H1 (cell line): ENCODE results near the gene PDZRN4. TPM values are rescaled to one million over a fixed set of nuclear protein-coding genes. Genes with fewer than 3 reads are reported as not detected.

Experiments used
- CTCF ChIA-PET: fragments of 300-600 bp; sonication (Branson Sonifier 250); formaldehyde crosslinking; loops from one replicate; lab custom pipeline; 2021; ENCODE audit not compliant: partially characterized antibody; lab: Charles Lee
- POLR2A ChIA-PET: fragments of 300-600 bp; sonication (Branson Sonifier 250); formaldehyde crosslinking; loops from one replicate; lab custom pipeline; 2021; ENCODE audit warnings: inconsistent platforms; ENCODE audit not compliant: partially characterized antibody; lab: Charles Lee
- DNase-seq, 2 experiments: peaks; one replicate each; pipeline versions ENCODE4 v3.0.0 to v3.0.0-alpha.2; 2010 to 2022; ENCODE audit warnings: low spot score in 2 of 2, low read depth in 1 of 2, mixed read lengths in 1 of 2
- FAIRE-seq: peaks from 2 replicates; lab custom pipeline; 2011; peaks lifted over from hg19 to GRCh38; lab: Jason Lieb, UNC
- H2AFZ ChIP-seq: 2 replicates; pipeline ENCODE4 v1.8.1; 2012; ENCODE audit warnings: low read length, inconsistent platforms
- H2AK5ac ChIP-seq: 2 replicates; pipeline ENCODE4 v1.6.1; 2013; ENCODE audit warnings: low read depth, low read length
- H2BK120ac ChIP-seq: replicated peaks from 2 replicates; pipeline ENCODE3; 2013; ENCODE audit warnings: low read depth, low read length, inconsistent platforms
- H2BK12ac ChIP-seq: 2 replicates; pipeline ENCODE4 v1.6.1; 2013; ENCODE audit warnings: low read depth, low read length
- H2BK15ac ChIP-seq: 2 replicates; pipeline ENCODE4 v1.6.1; 2013; ENCODE audit warnings: low read length
- H2BK20ac ChIP-seq: 2 replicates; pipeline ENCODE4 v1.6.1; 2013; ENCODE audit warnings: low read length
- H2BK5ac ChIP-seq: 2 replicates; pipeline ENCODE4 v1.6.1; 2013; ENCODE audit warnings: low read depth, low read length
- H3K14ac ChIP-seq: 2 replicates; pipeline ENCODE4 v1.6.1; 2013; ENCODE audit warnings: inconsistent platforms; ENCODE audit not compliant: insufficient read length
- H3K18ac ChIP-seq: 2 replicates; pipeline ENCODE4 v1.6.1; 2013; ENCODE audit warnings: low read length; ENCODE audit errors: extremely low read depth
- H3K23ac ChIP-seq: 2 replicates; pipeline ENCODE4 v1.6.1; 2013; ENCODE audit warnings: inconsistent platforms; ENCODE audit not compliant: insufficient read length
- H3K23me2 ChIP-seq: 2 replicates; pipeline ENCODE4 v1.6.1; 2013; ENCODE audit warnings: low read depth, low read length
- H3K27ac ChIP-seq: 2 replicates; pipeline ENCODE4 v1.6.1; 2011; ENCODE audit warnings: low read depth, low read length, inconsistent platforms
- H3K27me3 ChIP-seq, 4 experiments: replicated peaks in 1 of 4; 1 replicate in 1 of 4; 2 replicates in 3 of 4; pipeline versions ENCODE4 v1.6.1 to v1.8.1; 2011 to 2013; ENCODE audit warnings: low read length in 3 of 4, mild to moderate bottlenecking in 3 of 4, inconsistent platforms in 2 of 4, mixed read lengths in 2 of 4, moderate library complexity in 1 of 4; ENCODE audit not compliant: control insufficient read depth in 3 of 4, insufficient read depth in 3 of 4; ENCODE audit errors: extremely low read depth in 1 of 4
- H3K36me3 ChIP-seq, 4 experiments: 2 replicates each; pipeline versions ENCODE4 v1.6.1 to v1.8.1; 2011 to 2013; ENCODE audit warnings: mild to moderate bottlenecking in 4 of 4, low read length in 3 of 4, moderate library complexity in 2 of 4, control low read depth in 1 of 4, inconsistent platforms in 1 of 4; ENCODE audit not compliant: insufficient read depth in 4 of 4, control insufficient read depth in 2 of 4
- H3K4ac ChIP-seq: replicated peaks from 2 replicates; pipeline ENCODE3; 2013; ENCODE audit warnings: low read length, low read depth, mixed read lengths, inconsistent platforms; ENCODE audit not compliant: insufficient read length
- H3K4me1 ChIP-seq, 4 experiments: replicated peaks in 1 of 4; 1 replicate in 1 of 4; 2 replicates in 3 of 4; pipeline versions ENCODE4 v1.6.1 to v1.8.1; 2011 to 2013; ENCODE audit warnings: low read length in 3 of 4, inconsistent platforms in 2 of 4, mixed read lengths in 1 of 4; ENCODE audit not compliant: insufficient read depth in 4 of 4, control insufficient read depth in 3 of 4
- H3K4me2 ChIP-seq, 2 experiments: 2 replicates each; pipeline versions ENCODE4 v1.6.1 to v1.8.1; 2011 to 2013; ENCODE audit warnings: low read depth in 2 of 2, low read length in 2 of 2, control low read depth in 1 of 2, inconsistent platforms in 1 of 2, mild to moderate bottlenecking in 1 of 2; ENCODE audit not compliant: insufficient read depth in 1 of 2
- H3K4me3 ChIP-seq, 4 experiments: fragments of 200-600, 300-600 bp in 1 of 4; sonication (generic), shearing (Covaris generic), sonication (Bioruptor Twin) in 1 of 4; 2 replicates each; pipeline versions ENCODE4 v1.5.1 to v1.8.1; 2011 to 2016; ENCODE audit warnings: low read length in 4 of 4, low read depth in 3 of 4, control low read depth in 2 of 4, inconsistent platforms in 2 of 4, mild to moderate bottlenecking in 2 of 4, mixed read lengths in 1 of 4, moderate library complexity in 1 of 4; ENCODE audit not compliant: insufficient read depth in 2 of 4; ENCODE audit errors: extremely low read depth in 1 of 4
- H3K56ac ChIP-seq: replicated peaks from 2 replicates; pipeline ENCODE3; 2013; ENCODE audit warnings: low read depth, mild to moderate bottlenecking, mixed read lengths, low read length, inconsistent platforms; ENCODE audit not compliant: insufficient read length
- H3K79me1 ChIP-seq: 2 replicates; pipeline ENCODE4 v1.6.1; 2013; ENCODE audit warnings: low read depth, low read length, control low read depth
- H3K79me2 ChIP-seq, 2 experiments: 2 replicates each; pipeline versions ENCODE4 v1.6.1 to v1.8.1; 2012 to 2013; ENCODE audit warnings: low read length in 2 of 2, mild to moderate bottlenecking in 2 of 2, inconsistent platforms in 1 of 2; ENCODE audit not compliant: insufficient read depth in 2 of 2, control insufficient read depth in 1 of 2
- H3K9ac ChIP-seq, 4 experiments: replicated peaks in 1 of 4; 1 replicate in 1 of 4; 2 replicates in 3 of 4; pipeline versions ENCODE4 v1.6.1 to v1.8.1; 2011 to 2013; ENCODE audit warnings: low read depth in 3 of 4, low read length in 3 of 4, control low read depth in 2 of 4, mild to moderate bottlenecking in 2 of 4, moderate library complexity in 2 of 4, inconsistent platforms in 1 of 4; ENCODE audit errors: extremely low read depth in 1 of 4
- H3K9me3 ChIP-seq, 2 experiments: 2 replicates each; pipeline versions ENCODE4 v1.6.1 to v1.8.1; 2012 to 2013; ENCODE audit warnings: mild to moderate bottlenecking in 2 of 2, moderate library complexity in 2 of 2, control low read depth in 1 of 2, inconsistent platforms in 1 of 2, low read depth in 1 of 2, low read length in 1 of 2, mixed read lengths in 1 of 2; ENCODE audit not compliant: insufficient read depth in 2 of 2
- H4K20me1 ChIP-seq, 2 experiments: replicated peaks in 1 of 2; 2 replicates each; pipeline versions ENCODE3 to v1.8.1; 2011 to 2013; ENCODE audit warnings: inconsistent platforms in 2 of 2, low read length in 2 of 2, mild to moderate bottlenecking in 1 of 2; ENCODE audit not compliant: insufficient read depth in 2 of 2, control insufficient read depth in 1 of 2
- H4K5ac ChIP-seq: 2 replicates; pipeline ENCODE4 v1.6.1; 2013; ENCODE audit warnings: low read length, low read depth, mixed read lengths, inconsistent platforms; ENCODE audit not compliant: insufficient read length
- H4K8ac ChIP-seq: 2 replicates; pipeline ENCODE4 v1.8.0; 2013; ENCODE audit warnings: mild to moderate bottlenecking, moderate library complexity, low read length, inconsistent platforms; ENCODE audit not compliant: insufficient read depth; ENCODE audit errors: extremely low read depth
- H4K91ac ChIP-seq: replicated peaks from 2 replicates; pipeline ENCODE3; 2013; ENCODE audit warnings: low read length, mixed read lengths, inconsistent platforms; ENCODE audit not compliant: insufficient read length
- BRCA1 ChIP-seq: IDR thresholded peaks from 2 replicates; pipeline ENCODE4 v1.6.1; 2012; ENCODE audit warnings: low read depth, low read length, improper control_type of control experiment
- WGBS, 2 experiments: shearing (Covaris generic) in 1 of 2; methylation state at CpG; one replicate each; pipeline versions ENCODE4 v1.1.6 to v1.1.7; 2013 to 2015; ENCODE audit warnings: low lambda C conversion rate in 2 of 2, mixed read lengths in 2 of 2, inconsistent platforms in 1 of 2, low coverage in 1 of 2, missing lambda C conversion rate in 1 of 2; ENCODE audit not compliant: insufficient replicate concordance in 2 of 2, insufficient coverage in 1 of 2, insufficient read length in 1 of 2; ENCODE audit errors: extremely low coverage in 1 of 2, missing lambda C conversion rate in 1 of 2; 5-methylcytosine and 5-hydroxymethylcytosine counted together
- polyA plus RNA-seq, 7 experiments: library from polyadenylated mRNA; depleted of rRNA in 3 of 7; stranded (reverse) in 5 of 7; unstranded in 2 of 7; fragments of >200 nt in 5 of 7; fragments of 200-250 nt in 2 of 7; gene quantifications; 1 replicate in 5 of 7; 2 replicates in 1 of 7; 4 replicates in 1 of 7; pipeline versions ENCODE4 v1.2.1 to v1.2.3, GENCODE V29; 2011 to 2013; ENCODE audit warnings: missing spikeins in 2 of 7, mixed read lengths in 2 of 7
- total RNA-seq: library from RNA; stranded (reverse); fragmentation: NEBNext Ultra II Directional; extraction: Animal tissue kit (Norgen Biotek cat#: 25700); gene quantifications from 2 replicates; pipeline ENCODE4 v1.2.1, GENCODE V29; 2021

The PDZRN4 gene
- total and polyA plus RNA-seq, 2 of the 8 experiments (the other 6 are each of a cell fraction or from before 2014, with no cell fraction given), result not detected

GRCh38 chr12:41566703-41567102 lies 378.6 kb downstream of the PDZRN4 start:
- DNase-seq (no peak), FAIRE-seq (no peak)
- no peak overlapping the region for H4K91ac ChIP-seq
- H4K20me1 ChIP-seq, result no peaks in the 10 kb centered on the region
- H2BK12ac ChIP-seq, result no peak overlapping the region
- no peak overlapping the region for H3K14ac ChIP-seq
- ChIA-PET POLR2A (no interaction called here), CTCF (interaction anchor here (1.2 kb wide), 1 partner anchor 9 kb away, joined by 6 read pairs; no protein-coding TSS in a partner anchor)
- H3K18ac ChIP-seq, result no peak overlapping the region
- H2BK20ac ChIP-seq, result no peak overlapping the region
- H2AFZ ChIP-seq, result no peak overlapping the region
- no peaks in the 10 kb centered on the region for H3K27me3 ChIP-seq
- no peak overlapping the region for H3K23ac ChIP-seq
- no peak overlapping the region for H2BK120ac ChIP-seq
- H3K9ac ChIP-seq, result no peak overlapping the region
- H3K4me1 ChIP-seq, result no peaks in the 10 kb centered on the region
- no peak overlapping the region for H4K8ac ChIP-seq
- H3K56ac ChIP-seq, result no peak overlapping the region
- no peak overlapping the region for H3K4me3 ChIP-seq
- H3K36me3 ChIP-seq, result no peaks in the 10 kb centered on the region
- TF ChIP-seq BRCA1, result no peak
- no peak overlapping the region for H2BK5ac ChIP-seq
- H3K4me2 ChIP-seq, result no peak overlapping the region
- H3K9me3 ChIP-seq, result no peaks in the 10 kb centered on the region
- H3K79me1 ChIP-seq, result no peaks in the 10 kb centered on the region
- H3K23me2 ChIP-seq, result no peaks in the 10 kb centered on the region
- no peak overlapping the region for H3K4ac ChIP-seq
- no peak overlapping the region for H2BK15ac ChIP-seq
- no peaks in the 10 kb centered on the region for H3K79me2 ChIP-seq
- no peak overlapping the region for H4K5ac ChIP-seq
- 96% methylated on average over 2 of the region's 2 CpGs; no CpG with 5 or more reads in 1 of the 2 experiments for WGBS, 2 experiments
- H3K27ac ChIP-seq, result no peak overlapping the region
- H2AK5ac ChIP-seq, result no peak overlapping the region
